ENCODE measurements around the gene KRT16.

DNA sequence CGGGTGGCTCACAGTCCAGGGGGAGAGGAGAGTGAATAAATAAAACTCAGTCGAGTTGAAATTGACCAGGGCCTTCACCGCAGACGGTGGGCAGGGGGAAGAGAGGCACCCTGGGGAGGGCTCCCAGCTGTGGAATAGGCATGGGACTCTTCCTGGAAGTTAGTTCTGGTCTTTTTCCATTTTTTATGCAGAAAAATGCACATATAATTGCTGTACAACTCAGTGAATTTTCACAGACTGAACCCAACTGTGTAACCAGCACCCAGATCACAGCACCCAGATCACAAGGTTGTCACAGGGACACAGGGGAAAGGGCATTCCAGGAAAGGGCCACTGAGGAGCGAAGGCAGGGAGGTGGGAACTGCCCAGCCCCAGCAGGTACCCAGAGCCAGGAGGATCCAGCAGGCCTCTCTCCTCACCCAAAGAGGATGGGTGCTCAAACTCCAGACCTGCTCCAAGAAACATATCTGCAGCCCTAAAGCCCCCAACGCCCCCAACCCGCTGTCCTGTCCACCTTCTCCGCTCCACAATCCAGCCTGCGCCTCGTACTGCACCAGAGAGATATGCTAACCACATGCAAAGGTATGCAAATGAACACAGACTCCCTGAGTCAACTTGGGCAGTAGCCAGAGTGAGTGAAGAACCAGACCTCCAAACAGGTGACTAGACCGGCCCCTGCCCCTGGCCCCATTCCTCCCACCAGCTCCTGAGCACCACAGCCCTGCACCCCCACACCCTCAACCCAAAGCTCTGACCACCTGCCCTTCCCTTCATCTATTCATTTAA lies 47.1 kb upstream of the KRT16 start:
- TF ChIP-seq, protein P1, sequence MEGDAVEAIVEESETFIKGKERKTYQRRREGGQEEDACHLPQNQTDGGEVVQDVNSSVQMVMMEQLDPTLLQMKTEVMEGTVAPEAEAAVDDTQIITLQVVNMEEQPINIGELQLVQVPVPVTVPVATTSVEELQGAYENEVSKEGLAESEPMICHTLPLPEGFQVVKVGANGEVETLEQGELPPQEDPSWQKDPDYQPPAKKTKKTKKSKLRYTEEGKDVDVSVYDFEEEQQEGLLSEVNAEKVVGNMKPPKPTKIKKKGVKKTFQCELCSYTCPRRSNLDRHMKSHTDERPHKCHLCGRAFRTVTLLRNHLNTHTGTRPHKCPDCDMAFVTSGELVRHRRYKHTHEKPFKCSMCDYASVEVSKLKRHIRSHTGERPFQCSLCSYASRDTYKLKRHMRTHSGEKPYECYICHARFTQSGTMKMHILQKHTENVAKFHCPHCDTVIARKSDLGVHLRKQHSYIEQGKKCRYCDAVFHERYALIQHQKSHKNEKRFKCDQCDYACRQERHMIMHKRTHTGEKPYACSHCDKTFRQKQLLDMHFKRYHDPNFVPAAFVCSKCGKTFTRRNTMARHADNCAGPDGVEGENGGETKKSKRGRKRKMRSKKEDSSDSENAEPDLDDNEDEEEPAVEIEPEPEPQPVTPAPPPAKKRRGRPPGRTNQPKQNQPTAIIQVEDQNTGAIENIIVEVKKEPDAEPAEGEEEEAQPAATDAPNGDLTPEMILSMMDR (IDR thresholded peaks at IDR 0.05) = no peak
- TF ChIP-seq POLR2AphosphoS5 (IDR thresholded peaks at IDR 0.05) (no peak), EP300 (IDR thresholded peaks at IDR 0.05) (no peak)
